HG03196 (cell line): ENCODE results near the gene AMFR.

Experiments used
- ATAC-seq: cut with Tn5 transposase; IDR thresholded peaks from one replicate; pipeline ENCODE4 v1.9.1; 2021; ENCODE audit not compliant: unreplicated experiment

AMFR gene

GRCh38 chr16:56314244-56314850 is 111.0 kb downstream of the AMFR start:
- ATAC-seq = no peak

- no peak for ATAC-seq
These were observed 112.8 kb downstream of the AMFR start for GRCh38 chr16:56312556-56312955.

GRCh38 chr16:56312028-56312300 is 113.4 kb downstream of the AMFR start:
- ATAC-seq = no peak
